ENCODE measurements around the gene CCDC9B. TPM values are rescaled to one million over a fixed set of nuclear protein-coding genes. Genes with fewer than 3 reads are reported as not detected.

The CCDC9B gene
- total RNA-seq, 1 donor from 2014 or later: 21.6 TPM

DNA sequence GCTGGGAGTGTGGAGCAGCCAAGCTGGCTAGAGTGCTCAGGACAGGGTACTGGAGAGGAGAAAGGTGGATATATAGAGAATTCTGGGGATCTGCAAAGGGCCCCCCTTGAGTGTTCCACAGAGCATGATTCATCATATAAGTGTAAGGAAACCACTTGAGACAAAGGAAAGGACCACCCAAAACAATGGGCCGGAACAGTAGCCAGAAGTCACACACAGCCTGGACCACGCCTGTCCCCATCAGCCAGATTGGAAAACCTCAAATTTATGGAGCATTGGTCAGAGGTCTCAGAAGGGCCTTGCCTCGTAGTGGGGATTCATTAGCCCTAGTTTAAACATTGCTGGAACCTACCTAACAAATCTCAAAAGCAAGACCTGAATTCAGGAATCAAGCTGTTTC, 36.9 kb upstream of the CCDC9B start:
- H3K4me1 Mint-ChIP-seq (ENCODE audit: unreplicated experiment): peaks cover 23% of the 10 kb centered on the region
- no peak overlapping the region for H3K4me3 Mint-ChIP-seq (ENCODE audit: unreplicated experiment)
- H3K9me3 Mint-ChIP-seq (ENCODE audit: unreplicated experiment): no peaks in the 10 kb centered on the region
- DNase-seq (ENCODE audit: extremely low spot score, unreplicated experiment): no peak
- TF ChIP-seq, protein P1, sequence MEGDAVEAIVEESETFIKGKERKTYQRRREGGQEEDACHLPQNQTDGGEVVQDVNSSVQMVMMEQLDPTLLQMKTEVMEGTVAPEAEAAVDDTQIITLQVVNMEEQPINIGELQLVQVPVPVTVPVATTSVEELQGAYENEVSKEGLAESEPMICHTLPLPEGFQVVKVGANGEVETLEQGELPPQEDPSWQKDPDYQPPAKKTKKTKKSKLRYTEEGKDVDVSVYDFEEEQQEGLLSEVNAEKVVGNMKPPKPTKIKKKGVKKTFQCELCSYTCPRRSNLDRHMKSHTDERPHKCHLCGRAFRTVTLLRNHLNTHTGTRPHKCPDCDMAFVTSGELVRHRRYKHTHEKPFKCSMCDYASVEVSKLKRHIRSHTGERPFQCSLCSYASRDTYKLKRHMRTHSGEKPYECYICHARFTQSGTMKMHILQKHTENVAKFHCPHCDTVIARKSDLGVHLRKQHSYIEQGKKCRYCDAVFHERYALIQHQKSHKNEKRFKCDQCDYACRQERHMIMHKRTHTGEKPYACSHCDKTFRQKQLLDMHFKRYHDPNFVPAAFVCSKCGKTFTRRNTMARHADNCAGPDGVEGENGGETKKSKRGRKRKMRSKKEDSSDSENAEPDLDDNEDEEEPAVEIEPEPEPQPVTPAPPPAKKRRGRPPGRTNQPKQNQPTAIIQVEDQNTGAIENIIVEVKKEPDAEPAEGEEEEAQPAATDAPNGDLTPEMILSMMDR (IDR thresholded peaks at IDR 0.05): no peak
- no peak overlapping the region for H3K27ac Mint-ChIP-seq (ENCODE audit: unreplicated experiment)
- H3K27me3 Mint-ChIP-seq (ENCODE audit: unreplicated experiment): no peaks in the 10 kb centered on the region
- H3K36me3 Mint-ChIP-seq (ENCODE audit: unreplicated experiment): no peaks in the 10 kb centered on the region

DNA sequence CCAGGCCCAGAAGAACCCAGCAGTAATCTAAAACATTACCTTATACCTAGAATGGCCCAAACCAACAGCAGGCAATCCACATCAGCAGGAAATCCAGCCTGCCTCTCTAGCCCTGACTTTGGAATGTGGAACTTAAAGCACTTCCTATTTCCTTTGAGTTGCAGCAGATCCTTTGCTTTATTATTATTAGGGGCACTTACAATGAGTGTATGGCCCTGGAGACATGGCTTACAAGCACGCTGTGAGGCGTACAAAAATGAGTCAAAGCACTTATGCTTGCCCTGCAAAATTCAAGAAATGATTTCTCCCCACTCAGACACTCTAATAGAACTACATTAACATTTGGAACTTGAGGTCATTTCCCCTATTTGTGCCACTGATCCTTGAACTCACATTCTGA, 32.2 kb upstream of the CCDC9B start:
- H3K4me1 Mint-ChIP-seq (ENCODE audit: unreplicated experiment): peaks cover 14% of the 10 kb centered on the region
- no peak overlapping the region for H3K27ac Mint-ChIP-seq (ENCODE audit: unreplicated experiment)
- TF ChIP-seq, protein P1 (IDR thresholded peaks at IDR 0.05): no peak
- H3K9me3 Mint-ChIP-seq (ENCODE audit: unreplicated experiment): no peaks in the 10 kb centered on the region
- H3K36me3 Mint-ChIP-seq (ENCODE audit: unreplicated experiment): no peaks in the 10 kb centered on the region
- no peak for DNase-seq (ENCODE audit: extremely low spot score, unreplicated experiment)
- H3K4me3 Mint-ChIP-seq (ENCODE audit: unreplicated experiment): no peak overlapping the region
- H3K27me3 Mint-ChIP-seq (ENCODE audit: unreplicated experiment): no peaks in the 10 kb centered on the region

DNA sequence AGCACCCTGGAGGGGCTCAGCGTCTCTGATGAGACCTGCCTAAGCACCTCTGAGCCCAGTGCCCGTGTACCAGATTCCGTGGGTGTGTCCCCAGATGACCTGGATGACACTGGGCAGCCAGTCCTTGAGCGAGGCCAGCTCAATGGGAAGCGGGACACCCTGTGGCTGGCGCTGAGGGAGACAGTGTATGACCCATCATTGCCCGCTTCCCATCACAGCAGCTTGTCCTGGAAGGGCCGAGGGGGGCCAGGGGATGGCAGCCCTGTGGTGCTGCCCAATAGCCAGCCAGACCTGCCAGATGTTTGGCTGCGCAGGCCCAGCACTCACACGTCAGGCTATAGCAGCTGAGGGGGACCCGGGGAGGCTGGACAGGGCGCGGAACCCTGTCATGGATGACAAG, 29.2 kb upstream of the CCDC9B start:
- H3K9me3 Mint-ChIP-seq (ENCODE audit: unreplicated experiment): no peaks in the 10 kb centered on the region
- H3K27ac Mint-ChIP-seq (ENCODE audit: unreplicated experiment): no peak overlapping the region
- no peak for DNase-seq (ENCODE audit: extremely low spot score, unreplicated experiment)
- peaks cover 18% of the 10 kb centered on the region for H3K4me1 Mint-ChIP-seq (ENCODE audit: unreplicated experiment)
- no peaks in the 10 kb centered on the region for H3K36me3 Mint-ChIP-seq (ENCODE audit: unreplicated experiment)
- TF ChIP-seq, protein P1 (IDR thresholded peaks at IDR 0.05): no peak
- H3K4me3 Mint-ChIP-seq (ENCODE audit: unreplicated experiment): no peak overlapping the region
- H3K27me3 Mint-ChIP-seq (ENCODE audit: unreplicated experiment): no peaks in the 10 kb centered on the region

DNA sequence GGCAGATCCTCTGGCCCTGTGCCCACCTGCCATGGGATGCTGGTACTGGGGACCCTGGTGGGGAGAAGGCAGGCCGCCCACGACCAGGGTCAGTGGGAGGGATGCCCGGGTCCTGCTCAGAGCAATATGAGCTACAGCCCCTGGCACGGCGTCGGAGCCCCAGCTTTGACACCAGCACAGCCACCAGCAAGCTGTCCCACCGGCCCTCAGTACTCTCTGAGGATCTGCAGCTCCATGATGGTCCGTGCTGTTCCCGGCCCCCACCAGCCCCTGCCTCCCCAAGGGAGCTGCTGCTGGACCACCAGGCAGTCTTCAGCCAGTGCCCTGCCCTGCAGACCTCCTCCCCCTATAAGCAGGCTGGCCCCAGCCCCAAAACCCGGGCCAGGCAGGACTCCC, 28.7 kb upstream of the CCDC9B start:
- peaks cover 18% of the 10 kb centered on the region for H3K4me1 Mint-ChIP-seq (ENCODE audit: unreplicated experiment)
- DNase-seq (ENCODE audit: extremely low spot score, unreplicated experiment): no peak
- H3K36me3 Mint-ChIP-seq (ENCODE audit: unreplicated experiment): no peaks in the 10 kb centered on the region
- H3K27me3 Mint-ChIP-seq (ENCODE audit: unreplicated experiment): no peaks in the 10 kb centered on the region
- H3K9me3 Mint-ChIP-seq (ENCODE audit: unreplicated experiment): no peaks in the 10 kb centered on the region
- no peak overlapping the region for H3K27ac Mint-ChIP-seq (ENCODE audit: unreplicated experiment)
- TF ChIP-seq, protein P1 (IDR thresholded peaks at IDR 0.05): no peak
- no peak overlapping the region for H3K4me3 Mint-ChIP-seq (ENCODE audit: unreplicated experiment)

DNA sequence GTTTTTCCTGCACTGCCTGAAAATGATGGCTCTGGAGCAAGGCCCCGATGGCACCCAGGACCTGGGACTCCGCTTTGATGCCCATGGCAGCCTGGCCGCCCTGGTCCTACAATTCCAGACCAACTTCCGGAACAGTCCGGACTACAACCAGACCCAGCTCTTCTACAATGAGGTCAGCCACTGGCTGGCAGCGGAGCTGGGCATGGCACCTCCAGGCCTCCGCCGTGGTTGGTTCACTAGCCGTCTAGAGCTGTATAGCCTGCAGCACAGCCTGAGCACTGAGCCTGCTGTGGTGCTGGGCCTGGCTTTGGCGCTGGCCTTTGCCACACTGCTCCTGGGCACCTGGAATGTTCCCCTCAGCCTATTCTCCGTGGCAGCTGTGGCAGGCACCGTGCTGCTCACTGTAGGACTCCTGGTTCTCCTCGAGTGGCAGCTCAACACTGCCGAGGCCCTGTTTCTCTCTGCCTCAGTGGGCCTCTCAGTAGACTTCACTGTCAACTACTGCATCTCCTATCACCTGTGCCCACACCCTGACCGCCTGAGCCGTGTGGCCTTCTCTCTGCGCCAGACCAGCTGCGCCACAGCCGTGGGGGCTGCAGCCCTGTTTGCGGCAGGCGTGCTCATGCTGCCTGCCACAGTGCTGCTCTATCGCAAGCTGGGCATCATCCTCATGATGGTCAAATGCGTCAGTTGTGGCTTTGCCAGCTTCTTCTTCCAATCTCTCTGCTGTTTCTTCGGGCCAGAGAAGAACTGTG, 28.2 kb upstream of the CCDC9B start:
- no peaks in the 10 kb centered on the region for H3K27me3 Mint-ChIP-seq (ENCODE audit: unreplicated experiment)
- DNase-seq (ENCODE audit: extremely low spot score, unreplicated experiment): no peak
- H3K4me3 Mint-ChIP-seq (ENCODE audit: unreplicated experiment): no peak overlapping the region
- no peak overlapping the region for H3K27ac Mint-ChIP-seq (ENCODE audit: unreplicated experiment)
- H3K36me3 Mint-ChIP-seq (ENCODE audit: unreplicated experiment): no peaks in the 10 kb centered on the region
- peaks cover 18% of the 10 kb centered on the region for H3K4me1 Mint-ChIP-seq (ENCODE audit: unreplicated experiment)
- TF ChIP-seq, protein P1 (IDR thresholded peaks at IDR 0.05): no peak
- H3K9me3 Mint-ChIP-seq (ENCODE audit: unreplicated experiment): no peaks in the 10 kb centered on the region

All from osteocyte (in vitro differentiated cells).